Renal cortex interstitium (tissue), 11 donors: ENCODE results near the gene DSCAML1. TPM values are rescaled to one million over a fixed set of nuclear protein-coding genes. Genes with fewer than 3 reads are reported as not detected.

Experiments used
- DNase-seq, 11 donors: peaks; one replicate each; pipeline ENCODE4 v3.0.0-alpha.2; 2013; ENCODE audit warnings: low read depth in 9 of 11, low spot score in 4 of 11; ENCODE audit errors: extremely low read depth in 1 of 11
- polyA plus RNA-seq, 3 donors: library from polyadenylated mRNA; unstranded; fragments of 120-200 nt; gene quantifications; one replicate each; pipeline ENCODE4 v1.2.1, GENCODE V29; 2013; ENCODE audit not compliant: insufficient read length in 3 of 3

Gene DSCAML1
- polyA plus RNA-seq, 3 donors, result 2.7 to 4.4 (median 3.0) TPM

- no peak for DNase-seq
These were observed 413.0 kb downstream of the DSCAML1 start for GRCh38 chr11:117384045-117384444.

- no peak for DNase-seq
These were observed 414.3 kb downstream of the DSCAML1 start for GRCh38 chr11:117382746-117383145.

- DNase-seq, result no peak
These were observed 415.3 kb downstream of the DSCAML1 start for GRCh38 chr11:117381481-117382387.

- DNase-seq, result no peak
These were observed 416.3 kb downstream of the DSCAML1 start for GRCh38 chr11:117380676-117381075.

GRCh38 chr11:117378976-117379865, 417.8 kb downstream of the DSCAML1 start:
- DNase-seq, result no peak

Other genes with a start within 250 kb of the DSCAML1 start
- gene FXYD2, start 27.5 kb upstream of the DSCAML1 start, polyA plus RNA-seq, result 100 to 1,000 TPM; 363 to 550 (median 455) TPM
- 100 to 1,000 TPM; 116 to 131 (median 122) TPM for gene FXYD6, start 79.4 kb upstream of the DSCAML1 start, polyA plus RNA-seq
- 1 to 10 TPM in 1 of 3 donors, under 1 TPM in 2; 0.53 to 1.4 (median 0.57) TPM for gene TMPRSS13, start 132.2 kb upstream of the DSCAML1 start, polyA plus RNA-seq
- 1 to 10 TPM; 2.2 to 4.5 (median 3.1) TPM for gene IL10RA, start 189.2 kb upstream of the DSCAML1 start, polyA plus RNA-seq